ENCODE measurements around the gene MSS51. TPM values are rescaled to one million over a fixed set of nuclear protein-coding genes. Genes with fewer than 3 reads are reported as not detected.

Gene MSS51
- total and polyA plus RNA-seq, 10 donors = 2.6 to 7.1 (median 4.0) TPM

GRCh38 chr10:73467206-73467605, 33.8 kb upstream of the MSS51 start:
- Histone ChIP-seq H3K4me3 (no peak overlapping the region), H3K9me3 (no peaks in the 10 kb centered on the region), H3K27ac (no peak overlapping the region), H3K27me3 (replicated peaks in 1 of 7) (no peaks in the 10 kb centered on the region), H3K4me1 (peaks cover 0 to 18% (median 0%) of the 10 kb centered on the region in 6 donors), H3K36me3 (peaks cover 0 to 100% (median 57%) of the 10 kb centered on the region in 6 donors)
- WGBS, 5 donors = 77 to 91% (median 79%) methylated on average over 2 of the region's 2 CpGs
- intact Hi-C loops (cut with DNase I; ENCODE audit: low total_unique reads) = no loop called here
- TF ChIP-seq POLR2A (IDR thresholded peaks at IDR 0.05) (no peak), POLR2AphosphoS5 (IDR thresholded peaks at IDR 0.05) (no peak), CTCF (IDR thresholded peaks at IDR 0.05 in 8 of 11, conservative IDR thresholded peaks at IDR 0.05 in 3 of 11) (no peak)
- DNase-seq = no peak

- DNase-seq = no peak
- Histone ChIP-seq H3K27me3 (replicated peaks in 1 of 7) (no peaks in the 10 kb centered on the region), H3K4me3 (no peak overlapping the region), H3K27ac (no peak overlapping the region), H3K9me3 (no peaks in the 10 kb centered on the region), H3K4me1 (peaks cover 0 to 18% (median 0%) of the 10 kb centered on the region in 6 donors), H3K36me3 (peaks cover 0 to 99% (median 48%) of the 10 kb centered on the region in 6 donors)
- 88 to 98% (median 96%) methylated on average over 2 of the region's 2 CpGs for WGBS, 5 donors
- no peak for TF ChIP-seq POLR2A (IDR thresholded peaks at IDR 0.05)
- no peak for TF ChIP-seq CTCF (IDR thresholded peaks at IDR 0.05 in 8 of 11, conservative IDR thresholded peaks at IDR 0.05 in 3 of 11)
- TF ChIP-seq POLR2AphosphoS5 (IDR thresholded peaks at IDR 0.05) = no peak
- intact Hi-C loops (cut with DNase I; ENCODE audit: low total_unique reads) = no loop called here
Observed at GRCh38 chr10:73465978-73466726, 32.8 kb upstream of the MSS51 start.

GRCh38 chr10:73460897-73461296, 27.5 kb upstream of the MSS51 start:
- H3K9me3 ChIP-seq = no peaks in the 10 kb centered on the region
- DNase-seq = no peak
- peaks cover 0 to 92% (median 18%) of the 10 kb centered on the region in 6 donors for H3K36me3 ChIP-seq
- H3K27ac ChIP-seq = peak overlapping the region in 1 of 8 donors; percentile 10
- peaks cover 0 to 3% (median 0%) of the 10 kb centered on the region in 6 donors for H3K4me1 ChIP-seq
- no peaks in the 10 kb centered on the region for H3K27me3 ChIP-seq (replicated peaks in 1 of 7)
- TF ChIP-seq POLR2A (IDR thresholded peaks at IDR 0.05) (no peak), POLR2AphosphoS5 (IDR thresholded peaks at IDR 0.05) (no peak), CTCF (IDR thresholded peaks at IDR 0.05 in 8 of 11, conservative IDR thresholded peaks at IDR 0.05 in 3 of 11) (no peak)
- 89 to 97% (median 96%) methylated on average over 4 of the region's 4 CpGs for WGBS, 5 donors
- no peak overlapping the region for H3K4me3 ChIP-seq
- intact Hi-C loops (cut with DNase I; ENCODE audit: low total_unique reads) = no loop called here

- H3K36me3 ChIP-seq = peaks cover 0 to 92% (median 10%) of the 10 kb centered on the region in 6 donors
- H3K4me1 ChIP-seq = peaks cover 0 to 3% (median 0%) of the 10 kb centered on the region in 6 donors
- no peak overlapping the region for H3K4me3 ChIP-seq
- no peak for DNase-seq
- no peak overlapping the region for H3K27ac ChIP-seq
- H3K27me3 ChIP-seq (replicated peaks in 1 of 7) = no peaks in the 10 kb centered on the region
- H3K9me3 ChIP-seq = no peaks in the 10 kb centered on the region
- intact Hi-C loops (cut with DNase I; ENCODE audit: low total_unique reads) = no loop called here
- TF ChIP-seq CTCF (IDR thresholded peaks at IDR 0.05 in 8 of 11, conservative IDR thresholded peaks at IDR 0.05 in 3 of 11) (no peak), POLR2A (IDR thresholded peaks at IDR 0.05) (no peak), POLR2AphosphoS5 (IDR thresholded peaks at IDR 0.05) (no peak)
- WGBS, 5 donors = 74 to 87% (median 81%) methylated on average over 6 of the region's 6 CpGs
Observed at GRCh38 chr10:73459683-73460314, 26.4 kb upstream of the MSS51 start.
